Lung (tissue), 12 donors: ENCODE data around the gene SIDT2. TPM values are rescaled to one million over a fixed set of nuclear protein-coding genes. Genes with fewer than 3 reads are reported as not detected.
"Not testable (repeated sequence)": the region's sequence is repeated elsewhere in the genome, so short reads cannot be mapped to it uniquely, and the experiment has no call there.

Experiments used
- ATAC-seq: fragments of 200-7000 bp; cut with Tn5 transposase; one replicate; pipeline ENCODE4 v1.9.1; 2020; ENCODE audit warnings: moderate number of reproducible peaks; ENCODE audit not compliant: insufficient read depth, low FRiP score
- DNase-seq, 3 donors: peaks; one replicate each; pipeline ENCODE4 v3.0.0-alpha.2; 2013 to 2017
- H3K27ac ChIP-seq, 2 donors: one replicate each; pipeline ENCODE4 v1.5.1; 2013; ENCODE audit warnings: mild to moderate bottlenecking in 2 of 2, moderate library complexity in 2 of 2, control low read depth in 1 of 2, inconsistent platforms in 1 of 2, low read depth in 1 of 2, low read length in 1 of 2
- H3K27me3 ChIP-seq, 3 donors: one replicate each; pipeline ENCODE4 v1.5.1; 2013; ENCODE audit warnings: low read length in 2 of 3; ENCODE audit not compliant: control insufficient read depth in 3 of 3, insufficient read depth in 3 of 3
- H3K36me3 ChIP-seq, 4 donors: one replicate each; pipeline ENCODE4 v1.5.1; 2013; ENCODE audit warnings: low read length in 4 of 4, mild to moderate bottlenecking in 1 of 4, moderate library complexity in 1 of 4; ENCODE audit not compliant: control insufficient read depth in 4 of 4, insufficient read depth in 4 of 4
- H3K4me1 ChIP-seq, 5 donors: one replicate each; pipeline ENCODE4 v1.5.1; 2013; ENCODE audit warnings: low read length in 5 of 5, mild to moderate bottlenecking in 2 of 5, moderate library complexity in 1 of 5; ENCODE audit not compliant: control insufficient read depth in 5 of 5, insufficient read depth in 5 of 5
- H3K4me3 ChIP-seq: one replicate; pipeline ENCODE4 v1.5.1; 2013; ENCODE audit warnings: mild to moderate bottlenecking, control low read depth, moderate library complexity
- H3K9ac ChIP-seq, 2 donors: one replicate each; pipeline ENCODE4 v1.5.1; 2013; ENCODE audit warnings: low read length in 2 of 2, control low read depth in 1 of 2; ENCODE audit not compliant: insufficient read depth in 1 of 2
- H3K9me3 ChIP-seq, 4 donors: one replicate each; pipeline ENCODE4 v1.5.1; 2013; ENCODE audit warnings: low read length in 3 of 4, mild to moderate bottlenecking in 1 of 4, moderate library complexity in 1 of 4; ENCODE audit not compliant: control insufficient read depth in 4 of 4, insufficient read depth in 3 of 4
- CTCF ChIP-seq: IDR thresholded peaks from 2 replicates; pipeline ENCODE4 v1.5.1; 2012; ENCODE audit warnings: mild to moderate bottlenecking; ENCODE audit errors: control extremely low read depth, extremely low read depth
- WGBS, 2 donors: extraction: QIAGEN DNeasy Blood & Tissue Kit; methylation state at CpG; one replicate each; pipeline ENCODE4 v1.1.7; 2013; 5-methylcytosine and 5-hydroxymethylcytosine counted together
- polyA plus RNA-seq, 2 donors: library from polyadenylated mRNA; stranded (reverse); fragments of 200-250 nt; gene quantifications; one replicate each; pipeline ENCODE4 v1.2.1, GENCODE V29; 2013
- total RNA-seq, 2 donors: library from RNA; depleted of rRNA in 1 of 2; stranded (reverse); fragments of >200 nt in 1 of 2; gene quantifications; one replicate each; pipeline ENCODE4 v1.2.1, GENCODE V29; 2014 to 2021
- donor health status: control.
- donor health status: control.
- donor health status: Bipolar disorder and iron deficiency.
- donor health status: healthy.
- donor health status: DM: yes; HTN: yes; CAD: no.

The SIDT2 gene
- total and polyA plus RNA-seq, 4 donors, result 25.4 to 84.8 (median 38.4) TPM

GRCh38 chr11:117182551-117182935 is 4.0 kb downstream of the SIDT2 start:
- WGBS, 2 donors, result 97 to 98% methylated on average over 10 of the region's 10 CpGs
- Histone ChIP-seq H3K9me3 (no peaks in the 10 kb centered on the region), H3K27me3 (no peaks in the 10 kb centered on the region), H3K36me3 (peaks cover 9 to 26% (median 12%) of the 10 kb centered on the region in 4 donors), H3K4me1 (peaks cover 10 to 25% (median 13%) of the 10 kb centered on the region in 5 donors), H3K4me3 (no peak overlapping the region), H3K9ac (no peak overlapping the region), H3K27ac (no peak overlapping the region)
- no peak for TF ChIP-seq CTCF
- DNase-seq (no peak), ATAC-seq (no peak)

GRCh38 chr11:117183178-117183577 is 4.6 kb downstream of the SIDT2 start:
- not testable (repeated sequence) for ATAC-seq, H3K9me3 ChIP-seq, H3K27me3 ChIP-seq, DNase-seq, H3K4me3 ChIP-seq, H3K27ac ChIP-seq, H3K9ac ChIP-seq
- 95% methylated on average over 13 of the region's 13 CpGs for WGBS, 2 donors
- Histone ChIP-seq H3K4me1 (peaks cover 8 to 20% (median 13%) of the 10 kb centered on the region in 5 donors), H3K36me3 (peaks cover 11 to 31% (median 12%) of the 10 kb centered on the region in 4 donors)

- WGBS, 2 donors, result 77 to 89% methylated on average over 11 of the region's 11 CpGs
- Histone ChIP-seq H3K36me3 (peaks cover 11 to 37% (median 12%) of the 10 kb centered on the region in 4 donors), H3K9me3 (no peaks in the 10 kb centered on the region), H3K4me1 (peaks cover 6 to 18% (median 13%) of the 10 kb centered on the region in 5 donors), H3K27me3 (no peaks in the 10 kb centered on the region), H3K27ac (peak overlapping the region in 1 of 2 donors; percentile 40), H3K9ac (no peak overlapping the region), H3K4me3 (no peak overlapping the region)
- ATAC-seq (no peak), DNase-seq (no peak)
- no peak for TF ChIP-seq CTCF
Observed at GRCh38 chr11:117183724-117184349, 5.3 kb downstream of the SIDT2 start.

GRCh38 chr11:117185736-117186430 is 7.3 kb downstream of the SIDT2 start:
- Histone ChIP-seq H3K36me3 (peaks cover 12 to 57% (median 17%) of the 10 kb centered on the region in 4 donors), H3K27ac (peak overlapping the region in 1 of 2 donors; percentile 83), H3K4me1 (peaks cover 0 to 11% (median 2%) of the 10 kb centered on the region in 5 donors), H3K9ac (no peak overlapping the region), H3K4me3 (no peak overlapping the region), H3K27me3 (no peaks in the 10 kb centered on the region), H3K9me3 (no peaks in the 10 kb centered on the region)
- no peak for ATAC-seq
- TF ChIP-seq CTCF, result no peak
- no peak for DNase-seq
- WGBS, 2 donors, result 75 to 89% methylated on average over 5 of the region's 5 CpGs
